ENCODE results near the gene TBC1D13. TPM values are rescaled to one million over a fixed set of nuclear protein-coding genes. Genes with fewer than 3 reads are reported as not detected.

Gene TBC1D13
- total and polyA plus RNA-seq, 10 of the 15 experiments (the other 5 are each of a cell fraction or from before 2014, with no cell fraction given), result 3.0 to 23.1 (median 16.5) TPM

GRCh38 chr9:128829477-128830251 is 42.6 kb downstream of the TBC1D13 start, which contains the start of gene SPOUT1 (continued):
- no peak for TF ChIP-seq SKIL (IDR thresholded peaks at IDR 0.05; ENCODE audit: low read depth, poor library complexity, severe bottlenecking)
- peak; percentile 88 for TF ChIP-seq MXI1 (IDR thresholded peaks at IDR 0.05; ENCODE audit: low read depth, low read length)
- no peak for TF ChIP-seq IRF3 (IDR thresholded peaks at IDR 0.05)
- TF ChIP-seq STAT1 (conservative IDR thresholded peaks at IDR 0.05), result no peak
- no peak for TF ChIP-seq CBX3 (IDR thresholded peaks at IDR 0.05; ENCODE audit: borderline replicate concordance, low read depth)
- peak; percentile 30 for TF ChIP-seq RELA (IDR thresholded peaks at IDR 0.05; ENCODE audit: borderline replicate concordance, partially characterized antibody)
- no peak for TF ChIP-seq ESRRA (IDR thresholded peaks at IDR 0.05; ENCODE audit: low read length)
- no peak for TF ChIP-seq NRF1 (conservative IDR thresholded peaks at IDR 0.05; ENCODE audit: low read depth, low read length)
- TF ChIP-seq NKRF (conservative IDR thresholded peaks at IDR 0.05), result peak; percentile 94
- no peak for TF ChIP-seq FOS (IDR thresholded peaks at IDR 0.05; ENCODE audit: borderline replicate concordance, extremely low read depth, insufficient read length)
- TF ChIP-seq ASH2L (IDR thresholded peaks at IDR 0.05; ENCODE audit: borderline replicate concordance, low read depth), result no peak
- TF ChIP-seq USF1 (IDR thresholded peaks at IDR 0.05; ENCODE audit: borderline replicate concordance, extremely low read length, insufficient read depth, low read depth, low read length), result peak; percentile 16
- TF ChIP-seq ZBED1 (IDR thresholded peaks at IDR 0.05; ENCODE audit: borderline replicate concordance), result no peak
- TF ChIP-seq RAD51 (IDR thresholded peaks at IDR 0.05), result no peak
- no peak; the same call in 1 of the 2 replicates for TF ChIP-seq PAX5 (IDR thresholded peaks at IDR 0.05; ENCODE audit: borderline replicate concordance, low read depth, low read length)
- no peak for TF ChIP-seq ZBTB11 (CRISPR knock-in tag; IDR thresholded peaks at IDR 0.05)
- no peak for TF ChIP-seq NFXL1 (IDR thresholded peaks at IDR 0.05; ENCODE audit: borderline replicate concordance)
- 0 out of 2 replicates have a peak, but pooled peaks have one; percentile 40 for TF ChIP-seq CBFB (IDR thresholded peaks at IDR 0.05; ENCODE audit: low read depth)
- TF ChIP-seq BHLHE40 (IDR thresholded peaks at IDR 0.05; ENCODE audit: borderline replicate concordance in 1 of 2, low read depth in 2 of 2, low read length in 1 of 2), result peak; percentile 41 to 82; a peak in 3 of 4 replicates
- TF ChIP-seq HDGF (IDR thresholded peaks at IDR 0.05), result no peak; the same call in 1 of the 2 replicates
